WTC11 (cell line): ENCODE data around the gene HYAL1. TPM values are rescaled to one million over a fixed set of nuclear protein-coding genes. Genes with fewer than 3 reads are reported as not detected.

ENCODE experiments used
- ATAC-seq: fragments of 200-7000 bp; cut with Tn5 transposase; 2 replicates; pipeline ENCODE4 v1.10.0; 2021; ENCODE audit warnings: mild to moderate bottlenecking, moderate library complexity
- CTCF ChIA-PET: fragments of 300-600 bp; sonication (Branson Sonifier 250); formaldehyde crosslinking; loops from one replicate; lab custom pipeline; 2021; ENCODE audit warnings: antibody characterized with exemption; lab: Charles Lee
- POLR2A ChIA-PET: fragments of 350-600 bp; sonication (Branson Sonifier 250); formaldehyde crosslinking; loops from one replicate; lab custom pipeline; 2021; ENCODE audit warnings: antibody characterized with exemption; lab: Charles Lee
- DNase-seq: peaks from one replicate; pipeline ENCODE4 v3.0.0; 2021; ENCODE audit warnings: low spot score
- H3K27ac Mint-ChIP-seq: 2 replicates; pipeline ENCODE4 v1.8.0; 2021; ENCODE audit warnings: mixed read lengths
- H3K27me3 Mint-ChIP-seq: 2 replicates; pipeline ENCODE4 v1.8.0; 2021; ENCODE audit warnings: low read depth, mild to moderate bottlenecking, moderate library complexity, mixed read lengths
- H3K36me3 Mint-ChIP-seq: 2 replicates; pipeline ENCODE4 v1.8.0; 2021; ENCODE audit warnings: mixed read lengths
- H3K4me1 Mint-ChIP-seq: 2 replicates; pipeline ENCODE4 v1.8.0; 2022; ENCODE audit warnings: mixed read lengths
- H3K4me3 Mint-ChIP-seq: 2 replicates; pipeline ENCODE4 v1.8.0; 2021; ENCODE audit warnings: mild to moderate bottlenecking, moderate library complexity, mixed read lengths
- H3K9me3 Mint-ChIP-seq: 2 replicates; pipeline ENCODE4 v1.8.0; 2021; ENCODE audit warnings: mixed read lengths
- ETV6 ChIP-seq: sonication (generic); formaldehyde crosslinking; IDR thresholded peaks from 2 replicates; pipeline ENCODE4 v1.8.1; 2022; ENCODE audit warnings: mild to moderate bottlenecking, missing genetic modification reagents
- GTF2I ChIP-seq: fragments of 250-450 bp; sonication (Bioruptor Pico); conservative IDR thresholded peaks from 2 replicates; pipeline ENCODE4 v1.4.0; 2021; ENCODE audit warnings: mild to moderate bottlenecking
- MAX ChIP-seq: sonication (generic); formaldehyde crosslinking; IDR thresholded peaks from 2 replicates; pipeline ENCODE4 v1.8.0; 2022; ENCODE audit warnings: mild to moderate bottlenecking, missing genetic modification reagents
- PRRX2 ChIP-seq: fragments of 250-450 bp; sonication (Bioruptor Pico); IDR thresholded peaks from 2 replicates; pipeline ENCODE4 v1.8.0; 2021; ENCODE audit warnings: mild to moderate bottlenecking
- SMAD3 ChIP-seq: sonication (generic); formaldehyde crosslinking; IDR thresholded peaks from 2 replicates; pipeline ENCODE4 v1.8.0; 2022; ENCODE audit warnings: missing genetic modification reagents, mild to moderate bottlenecking, borderline replicate concordance
- SP1 ChIP-seq: sonication (generic); formaldehyde crosslinking; conservative IDR thresholded peaks from 2 replicates; pipeline ENCODE4 v1.8.1; 2022; ENCODE audit warnings: missing genetic modification reagents
- TEAD1 ChIP-seq: sonication (generic); formaldehyde crosslinking; IDR thresholded peaks from 2 replicates; pipeline ENCODE4 v1.8.0; 2022; ENCODE audit warnings: mild to moderate bottlenecking, missing genetic modification reagents
- TEAD4 ChIP-seq: sonication (generic); formaldehyde crosslinking; IDR thresholded peaks from 2 replicates; pipeline ENCODE4 v1.8.0; 2022; ENCODE audit warnings: mild to moderate bottlenecking, missing genetic modification reagents
- USF2 ChIP-seq: sonication (generic); formaldehyde crosslinking; IDR thresholded peaks from 2 replicates; pipeline ENCODE4 v1.8.1; 2023; ENCODE audit warnings: mild to moderate bottlenecking, missing genetic modification reagents, moderate library complexity
- ZNF232 ChIP-seq: sonication (generic); formaldehyde crosslinking; IDR thresholded peaks from 2 replicates; pipeline ENCODE4 v1.8.0; 2022; ENCODE audit warnings: mild to moderate bottlenecking, missing genetic modification reagents
- total RNA-seq: library from RNA; stranded (reverse); gene quantifications from 3 replicates; pipeline ENCODE4 v1.2.3, GENCODE V29; 2021
- TF ChIP-seq, protein P1 (sequence below): fragments of 200-600 bp; IDR thresholded peaks from 2 replicates; pipeline ENCODE4 v1.8.0; 2022; ENCODE audit warnings: antibody characterized with exemption
- TF ChIP-seq, protein P2 (sequence below): fragments of 250-450 bp; sonication (Bioruptor Pico); IDR thresholded peaks from 2 replicates; pipeline ENCODE4 v1.9.0; 2021; ENCODE audit warnings: mild to moderate bottlenecking, borderline replicate concordance
- TF ChIP-seq, protein P3 (sequence below): sonication (generic); formaldehyde crosslinking; IDR thresholded peaks from 2 replicates; pipeline ENCODE4 v1.8.0; 2023; ENCODE audit warnings: missing genetic modification reagents
- TF ChIP-seq, protein P4 (sequence below): fragments of 250-450 bp; sonication (Bioruptor Pico); IDR thresholded peaks from 2 replicates; pipeline ENCODE4 v1.9.0; 2021; ENCODE audit warnings: mild to moderate bottlenecking

Gene HYAL1
- total RNA-seq, 1 experiment from 2014 or later, result 3.4 TPM

DNA sequence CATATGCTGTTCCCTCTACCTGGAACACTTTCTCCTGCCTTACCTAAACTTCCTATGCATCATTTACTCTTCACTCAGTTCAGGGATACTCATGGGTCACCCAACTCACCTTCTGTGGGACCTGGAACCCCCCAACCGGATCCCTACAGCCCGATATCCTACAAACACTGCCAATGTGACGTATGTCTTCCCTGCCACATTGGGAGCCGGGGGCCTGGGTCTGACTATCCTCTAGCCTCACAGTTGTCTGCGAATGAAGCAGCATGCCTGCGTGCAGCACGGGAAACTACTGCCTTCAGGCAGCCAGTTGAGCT lies 46.8 kb upstream of the HYAL1 start (continued):
- no peak for TF ChIP-seq TEAD4
- no peak for TF ChIP-seq SMAD3 (CRISPR knock-in tag)
- TF ChIP-seq GTF2I (CRISPR knock-in tag), result no peak

GRCh38 chr3:50347187-50347813 lies 43.9 kb upstream of the HYAL1 start:
- H3K27me3 Mint-ChIP-seq, result peaks cover 45% of the 10 kb centered on the region
- TF ChIP-seq PRRX2 (CRISPR knock-in tag), result no peak
- TF ChIP-seq, protein P1, sequence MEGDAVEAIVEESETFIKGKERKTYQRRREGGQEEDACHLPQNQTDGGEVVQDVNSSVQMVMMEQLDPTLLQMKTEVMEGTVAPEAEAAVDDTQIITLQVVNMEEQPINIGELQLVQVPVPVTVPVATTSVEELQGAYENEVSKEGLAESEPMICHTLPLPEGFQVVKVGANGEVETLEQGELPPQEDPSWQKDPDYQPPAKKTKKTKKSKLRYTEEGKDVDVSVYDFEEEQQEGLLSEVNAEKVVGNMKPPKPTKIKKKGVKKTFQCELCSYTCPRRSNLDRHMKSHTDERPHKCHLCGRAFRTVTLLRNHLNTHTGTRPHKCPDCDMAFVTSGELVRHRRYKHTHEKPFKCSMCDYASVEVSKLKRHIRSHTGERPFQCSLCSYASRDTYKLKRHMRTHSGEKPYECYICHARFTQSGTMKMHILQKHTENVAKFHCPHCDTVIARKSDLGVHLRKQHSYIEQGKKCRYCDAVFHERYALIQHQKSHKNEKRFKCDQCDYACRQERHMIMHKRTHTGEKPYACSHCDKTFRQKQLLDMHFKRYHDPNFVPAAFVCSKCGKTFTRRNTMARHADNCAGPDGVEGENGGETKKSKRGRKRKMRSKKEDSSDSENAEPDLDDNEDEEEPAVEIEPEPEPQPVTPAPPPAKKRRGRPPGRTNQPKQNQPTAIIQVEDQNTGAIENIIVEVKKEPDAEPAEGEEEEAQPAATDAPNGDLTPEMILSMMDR, result peak; percentile 57
- no peak for TF ChIP-seq TEAD1
- no peak overlapping the region for H3K4me3 Mint-ChIP-seq
- peaks cover 18% of the 10 kb centered on the region for H3K4me1 Mint-ChIP-seq
- H3K36me3 Mint-ChIP-seq, result peaks cover 7% of the 10 kb centered on the region; the same call in 1 of the 2 replicates
- ChIA-PET POLR2A (interaction anchor here (0.6 to 0.7 kb wide), 3 partner anchors 168 to 238 kb away, joined by 4 to 5 read pairs (median 4); no protein-coding TSS in a partner anchor), CTCF (interaction anchor here (0.6 to 4.2 kb wide), 36 partner anchors 8 to 1884 kb away, joined by 3 to 21 read pairs (median 4); partner anchors contain the start of genes C3orf18, HEMK1, HYAL3 and NAA80)
- H3K9me3 Mint-ChIP-seq, result no peaks in the 10 kb centered on the region
- no peak overlapping the region; the same call in 1 of the 2 replicates for H3K27ac Mint-ChIP-seq
- DNase-seq, result peak; percentile 68
- ATAC-seq, result no peak

GRCh38 chr3:50345586-50346234 lies 42.3 kb upstream of the HYAL1 start, which contains the start of gene ZMYND10:
TSS of gene ZMYND10 (minus strand) at chr3:50345732. CDS start at chr3:50345579, 153 bp downstream.
- DNase-seq, result peak; percentile 89
- POLR2A ChIA-PET, result interaction anchor here (0.8 to 0.9 kb wide), 2 partner anchors 9 to 54 kb away, joined by 3 read pairs; partner anchors contain the start of gene IFRD2
- peak within 1 kb of the TSS; percentile 75 for H3K4me3 Mint-ChIP-seq
- peak; percentile 67 for ATAC-seq
- peaks cover 14% of the 10 kb centered on the region for H3K4me1 Mint-ChIP-seq
- CTCF ChIA-PET, result interaction anchor here (0.6 to 3.2 kb wide), 10 partner anchors 11 to 264 kb away, joined by 3 to 19 read pairs (median 5); partner anchors contain the start of gene HYAL2
- no peak within 1 kb of the TSS for H3K27ac Mint-ChIP-seq
- TF ChIP-seq TEAD1 (0 out of 2 replicates have a peak, but pooled peaks have one; percentile 17), MAX (CRISPR knock-in tag) (peak; percentile 53; the same call in 1 of the 2 replicates), ZNF232 (CRISPR knock-in tag) (0 out of 2 replicates have a peak, but pooled peaks have one; percentile 15), USF2 (CRISPR knock-in tag) (no peak), ETV6 (CRISPR knock-in tag) (0 out of 2 replicates have a peak, but pooled peaks have one; percentile 57), SP1 (CRISPR knock-in tag) (0 out of 2 replicates have a peak, but pooled peaks have one; percentile 13)
- TF ChIP-seq, protein P2, sequence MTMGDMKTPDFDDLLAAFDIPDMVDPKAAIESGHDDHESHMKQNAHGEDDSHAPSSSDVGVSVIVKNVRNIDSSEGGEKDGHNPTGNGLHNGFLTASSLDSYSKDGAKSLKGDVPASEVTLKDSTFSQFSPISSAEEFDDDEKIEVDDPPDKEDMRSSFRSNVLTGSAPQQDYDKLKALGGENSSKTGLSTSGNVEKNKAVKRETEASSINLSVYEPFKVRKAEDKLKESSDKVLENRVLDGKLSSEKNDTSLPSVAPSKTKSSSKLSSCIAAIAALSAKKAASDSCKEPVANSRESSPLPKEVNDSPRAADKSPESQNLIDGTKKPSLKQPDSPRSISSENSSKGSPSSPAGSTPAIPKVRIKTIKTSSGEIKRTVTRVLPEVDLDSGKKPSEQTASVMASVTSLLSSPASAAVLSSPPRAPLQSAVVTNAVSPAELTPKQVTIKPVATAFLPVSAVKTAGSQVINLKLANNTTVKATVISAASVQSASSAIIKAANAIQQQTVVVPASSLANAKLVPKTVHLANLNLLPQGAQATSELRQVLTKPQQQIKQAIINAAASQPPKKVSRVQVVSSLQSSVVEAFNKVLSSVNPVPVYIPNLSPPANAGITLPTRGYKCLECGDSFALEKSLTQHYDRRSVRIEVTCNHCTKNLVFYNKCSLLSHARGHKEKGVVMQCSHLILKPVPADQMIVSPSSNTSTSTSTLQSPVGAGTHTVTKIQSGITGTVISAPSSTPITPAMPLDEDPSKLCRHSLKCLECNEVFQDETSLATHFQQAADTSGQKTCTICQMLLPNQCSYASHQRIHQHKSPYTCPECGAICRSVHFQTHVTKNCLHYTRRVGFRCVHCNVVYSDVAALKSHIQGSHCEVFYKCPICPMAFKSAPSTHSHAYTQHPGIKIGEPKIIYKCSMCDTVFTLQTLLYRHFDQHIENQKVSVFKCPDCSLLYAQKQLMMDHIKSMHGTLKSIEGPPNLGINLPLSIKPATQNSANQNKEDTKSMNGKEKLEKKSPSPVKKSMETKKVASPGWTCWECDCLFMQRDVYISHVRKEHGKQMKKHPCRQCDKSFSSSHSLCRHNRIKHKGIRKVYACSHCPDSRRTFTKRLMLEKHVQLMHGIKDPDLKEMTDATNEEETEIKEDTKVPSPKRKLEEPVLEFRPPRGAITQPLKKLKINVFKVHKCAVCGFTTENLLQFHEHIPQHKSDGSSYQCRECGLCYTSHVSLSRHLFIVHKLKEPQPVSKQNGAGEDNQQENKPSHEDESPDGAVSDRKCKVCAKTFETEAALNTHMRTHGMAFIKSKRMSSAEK, result no peak
- TF ChIP-seq, protein P3, sequence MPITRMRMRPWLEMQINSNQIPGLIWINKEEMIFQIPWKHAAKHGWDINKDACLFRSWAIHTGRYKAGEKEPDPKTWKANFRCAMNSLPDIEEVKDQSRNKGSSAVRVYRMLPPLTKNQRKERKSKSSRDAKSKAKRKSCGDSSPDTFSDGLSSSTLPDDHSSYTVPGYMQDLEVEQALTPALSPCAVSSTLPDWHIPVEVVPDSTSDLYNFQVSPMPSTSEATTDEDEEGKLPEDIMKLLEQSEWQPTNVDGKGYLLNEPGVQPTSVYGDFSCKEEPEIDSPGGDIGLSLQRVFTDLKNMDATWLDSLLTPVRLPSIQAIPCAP (CRISPR knock-in tag), result 0 out of 2 replicates have a peak, but pooled peaks have one; percentile 40
- TF ChIP-seq, protein P4, sequence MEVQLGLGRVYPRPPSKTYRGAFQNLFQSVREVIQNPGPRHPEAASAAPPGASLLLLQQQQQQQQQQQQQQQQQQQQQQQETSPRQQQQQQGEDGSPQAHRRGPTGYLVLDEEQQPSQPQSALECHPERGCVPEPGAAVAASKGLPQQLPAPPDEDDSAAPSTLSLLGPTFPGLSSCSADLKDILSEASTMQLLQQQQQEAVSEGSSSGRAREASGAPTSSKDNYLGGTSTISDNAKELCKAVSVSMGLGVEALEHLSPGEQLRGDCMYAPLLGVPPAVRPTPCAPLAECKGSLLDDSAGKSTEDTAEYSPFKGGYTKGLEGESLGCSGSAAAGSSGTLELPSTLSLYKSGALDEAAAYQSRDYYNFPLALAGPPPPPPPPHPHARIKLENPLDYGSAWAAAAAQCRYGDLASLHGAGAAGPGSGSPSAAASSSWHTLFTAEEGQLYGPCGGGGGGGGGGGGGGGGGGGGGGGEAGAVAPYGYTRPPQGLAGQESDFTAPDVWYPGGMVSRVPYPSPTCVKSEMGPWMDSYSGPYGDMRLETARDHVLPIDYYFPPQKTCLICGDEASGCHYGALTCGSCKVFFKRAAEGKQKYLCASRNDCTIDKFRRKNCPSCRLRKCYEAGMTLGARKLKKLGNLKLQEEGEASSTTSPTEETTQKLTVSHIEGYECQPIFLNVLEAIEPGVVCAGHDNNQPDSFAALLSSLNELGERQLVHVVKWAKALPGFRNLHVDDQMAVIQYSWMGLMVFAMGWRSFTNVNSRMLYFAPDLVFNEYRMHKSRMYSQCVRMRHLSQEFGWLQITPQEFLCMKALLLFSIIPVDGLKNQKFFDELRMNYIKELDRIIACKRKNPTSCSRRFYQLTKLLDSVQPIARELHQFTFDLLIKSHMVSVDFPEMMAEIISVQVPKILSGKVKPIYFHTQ (CRISPR knock-in tag), result no peak
- H3K9me3 Mint-ChIP-seq, result no peaks in the 10 kb centered on the region
- H3K27me3 Mint-ChIP-seq, result peaks cover 61% of the 10 kb centered on the region
- peaks cover 7% of the 10 kb centered on the region; the same call in 1 of the 2 replicates for H3K36me3 Mint-ChIP-seq
